GM21723 (cell line): ENCODE measurements around the gene VWA5B1.

Experiments
- ATAC-seq: cut with Tn5 transposase; IDR thresholded peaks from one replicate; pipeline ENCODE4 v1.9.1; 2021; ENCODE audit warnings: mild to moderate bottlenecking, moderate library complexity; ENCODE audit not compliant: unreplicated experiment

The VWA5B1 gene

DNA sequence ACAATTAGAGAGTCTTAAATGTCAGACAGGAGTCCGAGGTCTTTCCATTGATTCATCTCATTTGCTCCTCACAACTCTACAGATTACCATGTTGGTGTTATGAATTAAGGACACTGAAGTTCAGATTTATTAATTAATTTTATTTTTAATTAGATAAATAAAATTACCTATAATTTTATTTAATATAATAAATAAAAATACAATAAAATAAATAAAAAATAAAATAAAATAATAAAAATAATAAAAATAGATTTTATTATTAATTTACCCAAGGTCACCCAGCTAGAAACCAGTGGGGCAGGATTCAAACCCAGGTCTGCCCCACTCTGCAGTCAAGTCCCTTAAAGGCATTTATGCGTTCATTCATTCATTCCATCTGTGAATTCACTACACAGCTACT is 72.2 kb downstream of the VWA5B1 start:
- ATAC-seq, result no peak

DNA sequence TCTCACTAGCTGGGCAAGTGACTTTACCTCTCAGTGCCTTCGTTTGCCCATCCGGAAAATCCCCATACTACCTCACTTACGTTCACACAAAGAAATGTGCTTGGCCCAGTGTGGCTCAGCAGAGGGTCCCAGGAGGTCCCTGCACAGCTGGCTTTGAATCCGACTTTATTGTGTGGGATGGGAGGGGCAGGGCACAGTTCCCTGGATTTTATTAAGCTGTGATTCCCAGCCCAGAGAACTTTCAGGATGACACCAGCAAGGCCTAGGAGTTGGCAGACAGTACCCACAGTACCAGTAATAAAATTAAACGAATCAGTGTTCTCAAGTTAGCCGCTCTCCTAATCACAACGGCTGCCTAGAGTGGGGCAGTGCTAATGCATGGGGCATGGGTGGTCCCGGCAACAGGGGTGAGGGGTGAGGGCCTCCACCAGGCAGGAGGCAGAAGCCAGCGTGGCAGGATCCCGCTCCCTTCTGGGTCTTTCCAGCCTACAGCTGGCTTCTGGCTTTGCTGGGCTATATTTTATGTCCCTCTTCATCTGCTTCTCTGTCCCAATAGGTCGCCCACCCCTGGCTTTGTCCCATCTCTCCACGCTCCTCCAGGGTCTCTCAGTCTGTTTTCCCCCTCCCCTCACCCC is 74.9 kb downstream of the VWA5B1 start:
- ATAC-seq, result no peak

DNA sequence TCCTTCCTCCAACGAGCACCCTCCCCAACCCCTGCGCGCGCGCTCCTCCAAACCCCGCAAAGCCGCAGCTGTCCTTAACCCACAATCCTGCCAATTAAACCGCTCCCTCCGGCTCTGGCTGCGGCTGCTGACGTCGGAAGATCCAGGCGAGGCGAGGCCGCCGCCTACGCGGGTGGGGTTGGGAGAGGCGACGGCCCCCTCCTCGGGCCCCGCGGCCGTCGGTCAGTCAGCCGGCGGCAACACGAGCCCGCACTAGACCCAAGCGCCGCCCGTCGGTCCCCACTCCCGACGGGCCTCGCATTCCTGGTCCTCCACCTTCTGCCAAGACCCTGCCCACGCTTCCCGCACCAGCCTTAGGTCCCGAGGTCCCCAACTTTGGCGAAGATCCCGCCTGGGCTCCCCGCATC is 75.4 kb downstream of the VWA5B1 start:
- ATAC-seq, result no peak

DNA sequence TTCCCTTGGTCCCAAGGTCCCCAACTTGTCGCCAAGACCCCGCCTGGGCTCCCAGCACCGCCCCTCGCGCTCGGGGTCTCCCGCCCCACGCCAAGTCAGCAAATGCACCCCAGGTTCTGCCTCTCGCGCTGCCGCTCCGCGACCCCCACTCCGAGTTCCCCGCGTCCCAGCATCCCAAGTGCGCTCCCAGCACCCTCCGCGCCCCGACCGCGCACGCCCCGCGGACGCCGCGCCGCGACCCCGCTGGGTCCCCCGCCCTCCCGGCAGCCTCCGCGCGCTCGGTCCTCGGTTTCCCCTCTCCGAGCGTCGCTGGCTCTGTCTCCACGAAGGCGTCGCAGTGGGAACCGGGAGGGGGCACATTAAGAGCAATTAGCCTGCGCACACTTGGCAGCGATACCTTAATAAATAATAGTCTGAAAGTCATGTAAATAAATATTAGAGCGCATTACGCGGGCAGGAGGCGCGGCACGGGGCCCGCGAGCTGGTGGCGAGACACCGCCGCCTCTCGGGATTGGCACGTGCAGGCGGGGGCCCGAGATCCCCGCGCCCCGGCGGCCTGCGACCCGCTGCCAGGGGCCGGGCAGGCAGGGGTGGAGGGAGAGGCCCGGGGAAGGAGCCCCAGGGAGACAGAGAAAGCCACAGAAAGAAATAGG is 75.9 kb downstream of the VWA5B1 start:
- no peak for ATAC-seq

DNA sequence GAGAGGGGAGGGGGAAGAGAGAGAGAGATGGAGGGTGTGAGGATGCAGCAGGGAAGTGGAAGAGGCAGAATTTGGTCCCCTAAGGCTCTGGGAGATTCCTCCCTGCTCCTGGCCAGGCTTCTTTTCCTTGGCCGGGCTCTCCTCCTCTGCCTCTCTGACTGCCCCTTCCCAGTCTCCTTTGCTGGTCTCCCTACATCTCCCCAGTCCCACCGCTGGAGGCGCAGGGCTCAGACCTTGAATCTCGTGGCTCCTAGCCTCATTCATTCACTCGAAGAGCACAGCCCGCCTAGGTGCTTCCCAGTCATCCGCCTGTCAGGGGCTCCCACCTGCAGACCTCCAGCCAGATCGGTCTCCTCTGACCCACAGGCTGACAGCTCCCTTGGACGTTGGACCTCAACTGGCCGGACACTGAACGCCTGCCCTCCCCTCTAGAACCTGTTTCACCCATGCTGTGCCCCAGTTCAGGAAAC is 76.5 kb downstream of the VWA5B1 start:
- ATAC-seq, result no peak

DNA sequence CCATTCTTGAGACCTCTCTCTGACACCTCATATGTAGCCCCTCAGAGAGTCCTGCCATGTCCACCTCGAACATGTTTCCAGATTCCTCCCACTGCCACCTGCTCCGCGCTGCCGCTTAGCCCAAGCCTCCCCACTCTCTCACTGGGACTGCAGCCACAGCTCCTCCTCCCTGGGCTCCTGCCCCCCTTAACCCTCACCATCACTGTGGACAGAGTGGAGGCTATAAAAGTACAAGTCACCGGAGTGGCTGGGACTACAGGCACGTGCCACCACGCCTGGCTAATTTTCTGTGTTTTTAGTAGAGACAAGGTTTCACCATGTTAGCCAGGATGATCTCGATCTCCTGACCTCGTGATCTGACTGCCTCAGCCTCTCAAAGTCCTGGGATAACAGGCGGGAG is 77.0 kb downstream of the VWA5B1 start:
- ATAC-seq, result no peak

DNA sequence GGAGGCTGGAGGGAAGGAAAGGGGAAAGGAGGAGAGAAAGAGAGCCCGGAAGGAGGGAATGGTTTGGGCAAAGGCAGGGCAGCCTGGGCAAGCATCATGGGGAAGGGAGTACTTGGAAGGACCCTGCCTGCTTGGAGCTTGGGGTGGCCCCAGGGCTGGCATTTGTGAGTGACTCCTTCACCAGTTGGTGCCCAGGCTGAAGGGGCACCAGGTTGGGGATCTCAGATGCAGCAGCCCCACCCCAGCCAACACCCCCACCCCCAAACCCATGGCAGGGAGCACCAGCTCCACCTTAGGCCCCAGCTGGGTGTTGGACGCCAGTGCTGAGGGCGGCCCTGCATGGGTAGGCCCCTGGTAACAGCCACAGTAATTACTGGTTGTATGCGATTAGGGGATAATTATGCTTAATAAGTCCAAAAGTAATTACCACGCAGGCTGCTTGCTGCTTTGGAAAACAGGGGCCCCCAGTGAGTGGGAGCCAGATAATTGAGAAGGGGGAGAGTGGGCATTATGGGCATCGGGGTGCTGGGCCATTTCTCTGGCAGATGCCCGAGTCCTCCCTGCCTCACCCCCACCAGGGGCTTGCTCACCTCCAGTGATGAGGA is 78.3 kb downstream of the VWA5B1 start:
- ATAC-seq, result no peak

DNA sequence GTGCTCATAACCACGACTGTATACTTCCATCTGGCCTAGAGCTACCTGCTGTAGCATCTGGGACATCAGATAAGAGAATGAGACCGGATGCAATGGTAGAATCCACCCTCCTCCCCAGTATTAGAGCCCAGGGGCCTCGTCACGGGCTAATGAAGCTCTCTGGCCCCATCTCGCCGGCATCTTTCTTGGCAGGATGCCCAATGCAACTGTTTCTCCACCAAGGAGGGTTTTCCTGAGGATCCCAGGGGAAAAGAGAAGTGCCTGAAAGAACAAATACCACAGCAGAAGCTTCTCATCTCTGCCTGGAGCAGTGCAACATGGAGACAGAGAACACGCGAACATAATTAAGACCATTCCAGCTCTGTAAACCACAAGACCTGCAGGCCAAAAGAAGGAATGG is 80.0 kb downstream of the VWA5B1 start:
- no peak for ATAC-seq

DNA sequence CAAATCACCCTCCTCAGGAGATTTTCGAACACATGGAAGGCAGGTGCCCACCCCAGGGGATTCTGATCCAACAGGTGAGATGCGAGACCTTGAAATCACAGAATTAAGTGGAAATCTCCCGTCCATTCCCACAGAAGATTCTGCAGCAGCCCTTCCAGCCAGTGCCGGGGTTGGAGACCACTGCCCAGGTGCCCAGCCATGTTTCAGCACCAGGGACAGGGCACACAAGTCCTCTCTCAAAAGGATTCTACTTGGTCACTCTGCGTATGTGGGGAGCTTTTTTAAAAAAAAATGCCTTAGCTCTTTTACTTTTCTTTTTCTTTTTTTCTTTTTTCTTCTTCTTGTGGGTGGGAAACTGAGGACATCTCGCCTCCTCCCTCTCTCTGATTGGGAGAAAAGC is 80.7 kb downstream of the VWA5B1 start:
- no peak for ATAC-seq

DNA sequence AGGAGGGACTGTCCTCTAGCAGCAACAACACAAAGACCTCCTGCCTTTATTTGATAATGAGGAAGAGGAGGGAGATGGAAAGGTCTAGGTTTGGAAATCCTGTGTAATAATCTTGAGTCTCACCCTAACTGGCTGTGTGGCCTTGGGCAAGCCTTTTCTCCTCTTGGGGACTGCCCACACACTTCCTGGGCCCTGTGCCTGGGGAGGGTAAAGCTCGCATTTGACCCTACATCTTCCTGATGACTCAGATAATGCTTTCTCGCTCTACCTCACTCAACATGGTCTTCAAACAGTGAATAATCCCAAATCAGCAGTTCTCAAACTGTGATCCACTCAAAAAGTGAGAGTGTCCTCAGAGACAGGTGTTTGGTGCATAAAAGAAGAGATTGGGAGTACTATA is 81.2 kb downstream of the VWA5B1 start:
- no peak for ATAC-seq

DNA sequence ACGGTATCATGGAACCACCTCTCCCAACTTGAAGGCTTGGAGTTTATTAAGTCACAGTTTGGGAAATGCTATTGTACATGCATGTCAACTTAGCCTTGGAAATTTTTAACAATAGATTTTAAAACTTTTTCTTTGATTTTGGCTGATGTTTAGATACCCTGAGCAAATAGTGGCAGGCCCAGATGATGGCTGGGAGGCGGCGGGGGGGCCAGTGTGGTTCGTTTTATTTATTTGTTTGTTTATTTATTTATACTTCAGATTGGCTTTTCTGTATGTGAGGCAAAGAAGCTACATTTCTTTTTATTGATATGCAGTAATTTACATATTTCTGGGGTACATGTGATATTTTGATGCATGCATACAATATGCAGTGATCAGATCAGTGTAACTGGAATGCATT is 82.0 kb downstream of the VWA5B1 start:
- no peak for ATAC-seq

DNA sequence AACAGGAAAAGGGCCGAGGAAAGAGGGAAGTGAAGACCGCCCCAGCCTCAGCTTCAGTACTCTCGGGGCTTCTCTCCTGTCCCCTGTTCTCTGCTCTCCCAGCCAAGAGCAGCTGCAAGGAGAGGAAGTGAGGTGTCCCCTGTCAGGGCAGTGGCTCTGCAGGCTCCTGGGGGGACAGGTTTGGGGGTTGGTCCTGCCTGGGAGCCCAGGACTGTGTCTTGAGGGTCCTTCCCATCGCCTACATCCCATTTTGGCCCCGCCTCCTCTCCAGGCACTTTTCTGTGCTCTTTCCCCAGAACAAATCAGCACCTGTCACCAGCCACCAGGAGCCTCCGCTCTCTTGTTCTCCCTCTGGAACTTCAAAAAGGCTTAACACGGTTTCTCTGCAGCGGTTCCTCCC is 82.6 kb downstream of the VWA5B1 start:
- ATAC-seq, result no peak

DNA sequence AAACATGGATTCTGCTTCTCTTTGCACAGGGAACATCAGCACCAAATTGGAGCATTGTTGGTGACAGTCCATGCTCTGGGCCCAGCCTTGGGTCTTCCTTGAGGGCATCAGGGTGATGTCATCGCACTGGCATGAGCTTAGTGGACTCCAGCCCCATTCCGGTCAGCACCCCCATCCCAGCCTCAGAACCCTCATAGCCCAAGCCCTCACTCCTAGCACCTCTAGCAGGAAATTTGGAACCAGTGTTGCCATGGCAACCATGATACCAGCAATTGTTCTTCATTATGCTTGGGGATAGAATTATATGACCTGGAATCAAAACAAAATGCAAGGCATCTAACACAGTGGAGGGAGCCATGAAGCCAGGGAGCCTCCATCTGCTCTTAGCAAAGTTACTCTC is 83.1 kb downstream of the VWA5B1 start:
- no peak for ATAC-seq

DNA sequence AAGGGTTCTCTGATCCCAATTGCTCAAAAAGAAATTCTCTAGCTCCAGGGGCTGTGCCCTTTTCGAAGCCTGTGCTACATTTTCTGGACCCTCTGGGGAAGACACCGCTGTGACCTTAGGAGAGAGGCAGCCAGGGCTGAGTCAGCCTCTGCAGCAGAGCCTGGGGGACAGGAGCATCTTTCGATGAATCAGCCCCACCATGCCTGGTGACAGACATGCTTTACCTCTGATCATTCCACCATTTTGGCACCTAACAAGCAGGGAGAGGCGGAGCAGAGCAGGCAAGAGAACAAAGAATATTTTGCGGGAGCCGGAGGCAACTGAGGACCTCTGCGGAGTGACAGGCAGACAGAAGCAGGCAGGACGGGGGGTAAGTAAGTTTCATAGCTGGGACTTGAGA is 84.9 kb downstream of the VWA5B1 start:
- no peak for ATAC-seq

DNA sequence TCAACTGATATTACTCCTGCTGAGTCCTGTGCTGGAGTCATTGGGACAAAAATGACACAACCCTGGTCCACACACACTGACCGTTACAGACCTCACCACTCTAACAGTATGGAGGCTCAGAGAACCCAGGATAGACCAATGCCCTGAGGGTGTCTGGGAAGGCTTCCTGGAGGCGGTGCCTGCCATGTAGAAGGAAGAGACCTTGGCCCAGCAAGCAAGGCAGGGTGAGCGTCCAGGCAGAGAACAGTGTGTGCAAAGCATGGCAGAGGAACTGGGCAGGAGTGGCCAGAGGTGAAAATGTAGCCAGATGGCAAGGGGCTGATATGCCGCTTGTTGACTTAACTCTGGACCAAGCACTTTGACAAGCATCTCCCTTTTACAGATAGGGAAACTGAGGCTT is 85.5 kb downstream of the VWA5B1 start:
- no peak for ATAC-seq

DNA sequence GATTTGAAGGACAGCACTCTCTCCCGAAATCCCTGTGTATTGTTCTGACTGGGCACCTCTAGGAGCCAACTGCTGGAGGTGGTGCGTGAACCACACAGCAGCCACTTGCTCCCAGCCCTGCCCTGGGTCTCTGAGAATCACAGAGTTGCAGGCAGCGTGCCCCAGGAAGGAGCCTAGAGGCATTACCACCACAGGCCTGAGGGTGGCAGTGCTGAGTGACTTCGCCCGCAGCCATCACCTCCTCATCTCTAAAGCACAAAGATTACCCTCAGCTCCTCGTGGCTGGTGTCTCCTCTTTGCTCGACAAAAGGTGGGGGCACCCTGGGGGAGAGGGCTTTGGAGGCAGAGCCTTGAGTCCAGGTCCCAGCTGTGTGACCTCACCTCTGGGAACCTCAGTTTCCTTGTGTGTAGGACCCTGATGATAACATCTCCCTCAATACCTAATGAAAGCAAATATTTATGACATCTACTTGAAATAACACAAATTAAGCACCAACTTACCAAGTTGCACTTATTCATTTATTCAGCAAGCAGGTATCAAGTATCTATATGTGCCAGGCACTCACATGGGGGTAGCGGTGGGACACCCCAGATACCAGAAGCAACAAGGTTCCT is 86.3 kb downstream of the VWA5B1 start:
- ATAC-seq, result no peak

DNA sequence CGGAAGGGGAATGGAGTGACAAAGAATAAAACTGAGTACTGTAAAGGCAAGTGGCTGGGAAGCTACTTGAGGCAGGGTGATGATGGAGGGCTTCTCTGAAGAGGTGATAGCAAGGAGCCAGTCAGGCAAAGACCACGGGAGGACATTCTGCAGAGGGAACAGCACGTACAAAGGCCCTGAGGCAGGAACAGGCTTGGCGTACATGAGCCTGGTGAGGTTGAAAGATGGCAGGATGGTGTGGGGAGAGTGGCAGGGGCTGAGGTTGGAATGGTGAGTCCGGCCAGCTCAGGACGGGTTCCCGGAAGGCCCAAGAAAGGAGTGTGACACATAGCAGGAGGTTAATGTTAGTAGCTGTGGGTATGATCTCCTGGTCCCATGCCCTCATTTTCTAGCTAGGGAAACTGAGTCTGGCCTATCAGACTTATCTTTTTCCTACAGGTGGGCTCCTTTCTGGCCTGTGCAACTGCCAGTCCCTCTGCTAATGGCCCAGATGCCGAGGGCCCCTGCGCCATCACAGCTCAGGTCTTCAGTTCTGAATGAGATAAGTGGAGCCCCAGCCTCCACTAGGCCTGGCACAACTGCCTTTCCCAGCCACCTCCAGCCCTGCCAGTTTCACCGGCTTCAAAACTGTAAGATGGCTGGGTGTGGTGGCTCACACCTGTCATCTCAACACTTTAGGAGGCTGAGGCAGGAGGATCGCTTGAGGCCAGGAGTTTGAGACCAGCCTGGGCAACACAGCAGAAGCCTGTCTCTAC is 87.0 kb downstream of the VWA5B1 start:
- ATAC-seq, result no peak

DNA sequence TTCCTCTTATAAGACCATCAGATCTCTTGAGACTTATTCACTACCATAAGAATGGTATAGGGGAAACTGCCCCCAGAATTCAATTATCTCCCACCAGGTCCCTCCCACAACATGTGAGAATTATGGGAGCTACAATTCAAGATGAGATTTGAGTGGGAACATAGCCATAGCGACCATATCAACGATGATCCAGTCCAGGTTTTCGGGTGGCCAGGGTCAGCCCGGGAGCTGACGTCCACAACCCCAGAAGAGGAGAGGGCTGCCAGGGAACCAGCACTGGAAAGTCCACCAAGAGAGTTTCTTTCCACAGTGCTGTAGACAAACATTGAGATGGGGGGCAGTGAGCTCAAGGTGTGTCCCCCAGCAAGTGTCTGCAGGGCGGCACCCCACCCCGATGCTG is 88.4 kb downstream of the VWA5B1 start:
- ATAC-seq, result no peak

DNA sequence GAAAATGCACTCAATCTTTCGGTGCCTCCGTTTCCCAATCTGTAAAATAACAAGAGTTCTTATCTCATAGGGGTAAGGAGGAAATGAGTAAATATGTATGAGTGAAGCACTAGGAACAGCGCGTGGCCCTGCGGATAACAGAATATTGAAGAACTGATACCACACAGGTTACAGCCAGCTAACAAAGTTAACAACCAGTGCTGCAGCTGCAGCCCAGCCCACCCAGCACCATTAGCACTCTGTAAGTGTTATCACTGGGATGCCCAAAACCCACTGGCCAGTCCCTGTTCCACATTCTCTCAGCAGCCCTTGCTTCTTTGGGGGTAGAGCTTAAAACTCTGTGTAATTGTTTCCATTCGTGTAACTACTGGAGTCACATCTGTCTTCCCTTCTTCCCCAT is 89.5 kb downstream of the VWA5B1 start:
- ATAC-seq, result no peak

DNA sequence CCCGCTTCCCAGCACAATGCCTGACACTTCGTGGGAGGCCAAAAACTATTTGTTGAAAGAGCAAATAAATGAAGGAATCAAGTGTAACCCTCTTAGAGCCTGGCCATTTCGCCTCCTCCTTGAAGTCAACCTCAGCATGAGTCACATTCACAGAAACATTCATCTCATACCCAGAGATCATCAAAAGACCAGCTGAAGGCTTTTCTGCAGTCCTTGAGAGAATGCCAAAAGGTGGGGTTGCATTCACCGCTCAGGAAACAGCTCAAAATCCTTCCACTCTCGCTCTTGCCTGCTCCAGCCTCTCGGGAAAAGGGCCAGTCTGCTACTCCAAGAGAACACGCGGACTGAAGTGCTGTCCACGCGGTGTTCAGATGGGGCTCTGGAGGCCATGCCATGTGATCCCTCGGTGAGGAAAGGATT is 90.0 kb downstream of the VWA5B1 start:
- no peak for ATAC-seq

DNA sequence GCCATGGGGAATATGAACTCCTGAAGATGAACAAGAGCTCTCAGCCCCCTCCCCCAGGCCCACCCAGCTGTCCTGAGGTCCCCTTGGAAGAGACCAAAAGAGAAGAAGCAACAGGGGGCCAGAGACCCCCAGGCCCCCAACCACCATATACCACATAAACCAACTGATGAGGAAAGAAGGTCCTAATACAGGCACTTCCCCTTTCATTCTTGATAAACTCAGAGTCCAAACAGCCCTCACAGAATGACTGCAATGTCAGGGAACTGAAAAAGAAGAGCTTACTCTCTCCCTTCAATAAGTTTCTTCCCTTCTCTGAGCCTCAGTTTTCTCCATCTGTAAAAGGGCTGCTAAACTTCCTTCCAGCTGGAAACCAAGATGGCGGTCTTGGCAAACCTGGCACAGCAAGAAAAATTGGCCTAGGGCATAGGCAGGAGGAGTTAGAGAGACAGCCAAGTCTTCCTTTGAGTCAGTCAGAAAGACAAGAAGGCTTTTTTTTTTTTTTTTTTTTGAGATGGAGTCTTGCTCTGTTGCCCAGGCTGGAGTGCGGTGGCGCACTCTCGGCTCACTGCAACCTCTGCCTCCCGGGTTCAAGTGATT is 90.5 kb downstream of the VWA5B1 start:
- ATAC-seq, result no peak
